PFSK-1 (cell line): ENCODE data around the gene MUCL1.

Experiments used
- FOXP2 ChIP-seq: optimal IDR thresholded peaks from 2 replicates; pipeline ENCODE3; 2011; ENCODE audit warnings: borderline replicate concordance, control low read depth, inconsistent platforms; ENCODE audit not compliant: insufficient read depth; ENCODE audit errors: extremely low read length, extremely low read depth
- POLR2AphosphoS5 ChIP-seq: IDR thresholded peaks from 2 replicates; pipeline ENCODE4 v1.6.1; 2012; ENCODE audit warnings: low read depth, mild to moderate bottlenecking, control low read depth, low read length, moderate library complexity
- REST ChIP-seq, 2 experiments: IDR thresholded peaks; 2 replicates each; pipeline versions ENCODE4 v1.6.1 to v1.8.0; 2011 to 2012; ENCODE audit warnings: low read depth in 2 of 2, low read length in 2 of 2, control low read depth in 1 of 2, inconsistent platforms in 1 of 2, mild to moderate bottlenecking in 1 of 2, moderate library complexity in 1 of 2; ENCODE audit not compliant: insufficient read depth in 1 of 2
- SIN3A ChIP-seq: IDR thresholded peaks from 2 replicates; pipeline ENCODE4 v1.6.1; 2012; ENCODE audit warnings: mild to moderate bottlenecking, low read length, moderate library complexity, borderline replicate concordance; ENCODE audit not compliant: insufficient read depth
- TAF1 ChIP-seq: IDR thresholded peaks from 2 replicates; pipeline ENCODE4 v1.6.1; 2012; ENCODE audit warnings: low read length, control low read depth, borderline replicate concordance; ENCODE audit not compliant: insufficient read depth

Gene MUCL1

DNA sequence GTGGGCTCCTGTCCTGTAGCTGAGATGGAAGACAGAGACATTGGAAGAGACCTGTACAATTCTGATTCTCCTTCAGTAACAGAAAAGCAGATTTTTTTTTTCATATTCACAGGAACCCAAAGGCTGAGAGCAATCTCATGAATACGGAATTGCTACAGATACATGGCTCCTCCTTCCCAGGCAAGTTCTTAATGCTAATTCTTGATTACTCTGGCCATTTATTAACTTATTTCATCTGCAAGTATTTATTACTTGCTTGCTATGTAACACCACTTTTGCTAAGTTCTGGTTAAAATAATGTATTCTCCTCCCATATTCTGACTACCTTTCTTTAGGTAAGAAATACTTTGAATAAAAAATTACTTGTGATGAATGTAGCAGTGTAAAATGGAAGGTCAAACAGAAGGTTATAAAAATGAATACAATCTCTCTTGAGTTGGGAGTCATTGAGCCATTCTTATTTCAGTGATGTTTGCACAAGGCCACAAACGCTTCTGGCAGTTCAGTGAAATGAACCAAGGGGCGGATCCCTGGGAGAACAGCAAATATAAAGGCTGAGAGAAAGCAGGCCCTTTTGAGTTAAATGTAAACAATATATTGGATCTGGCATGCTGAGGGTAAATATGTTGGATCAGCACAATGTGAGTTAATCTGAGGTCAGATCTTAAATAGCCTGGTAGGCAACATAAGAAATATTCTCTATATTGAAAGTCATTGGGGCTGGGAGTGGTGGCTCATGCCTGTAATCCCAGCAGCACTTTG lies 37.6 kb downstream of the MUCL1 start:
- no peak for TF ChIP-seq REST (IDR thresholded peaks at IDR 0.05; ENCODE audit: insufficient read depth in 1 of 2, low read depth in 2 of 2, low read length in 2 of 2)
- TF ChIP-seq FOXP2, result no peak
- TF ChIP-seq TAF1, result no peak
- TF ChIP-seq POLR2AphosphoS5, result no peak
- no peak for TF ChIP-seq SIN3A
